Endodermal cell (in vitro differentiated cells): ENCODE results near the gene AIRE. TPM values are rescaled to one million over a fixed set of nuclear protein-coding genes. Genes with fewer than 3 reads are reported as not detected.

ENCODE experiments used
- DNase-seq: peaks from one replicate; pipeline ENCODE4 v3.0.0-alpha.2; 2017
- H3K27ac ChIP-seq: 2 replicates; pipeline ENCODE4 v1.5.1; 2013; ENCODE audit warnings: mild to moderate bottlenecking, low read depth, low read length, moderate library complexity
- H3K27me3 ChIP-seq: 2 replicates; pipeline ENCODE4 v1.6.1; 2013; ENCODE audit warnings: mild to moderate bottlenecking, low read length, moderate library complexity; ENCODE audit not compliant: insufficient read depth, control insufficient read depth, poor library complexity, severe bottlenecking
- H3K36me3 ChIP-seq: 2 replicates; pipeline ENCODE4 v1.7.0; 2013; ENCODE audit warnings: mild to moderate bottlenecking, low read length, moderate library complexity; ENCODE audit not compliant: control insufficient read depth, insufficient read depth
- H3K4me1 ChIP-seq: one replicate; pipeline ENCODE4 v1.7.0; 2013; ENCODE audit warnings: low read length; ENCODE audit not compliant: control insufficient read depth, insufficient read depth
- H3K4me3 ChIP-seq: 2 replicates; pipeline ENCODE4 v1.5.1; 2013; ENCODE audit warnings: mild to moderate bottlenecking, low read length, moderate library complexity
- H3K9ac ChIP-seq: 2 replicates; pipeline ENCODE4 v1.6.1; 2013; ENCODE audit warnings: mild to moderate bottlenecking, low read length, moderate library complexity; ENCODE audit not compliant: poor library complexity, severe bottlenecking; ENCODE audit errors: extremely low read depth
- H3K9me3 ChIP-seq: 2 replicates; pipeline ENCODE4 v1.6.1; 2013; ENCODE audit warnings: mild to moderate bottlenecking, low read length, moderate library complexity; ENCODE audit not compliant: control insufficient read depth
- H3K27ac Mint-ChIP-seq: 2 replicates; pipeline ENCODE4 v1.8.0; 2020; ENCODE audit warnings: mixed read lengths
- H3K27me3 Mint-ChIP-seq: 2 replicates; pipeline ENCODE4 v1.8.0; 2021; ENCODE audit warnings: mild to moderate bottlenecking, mixed read lengths; ENCODE audit not compliant: insufficient read depth
- H3K36me3 Mint-ChIP-seq: 2 replicates; pipeline ENCODE4 v1.8.0; 2020; ENCODE audit warnings: low read depth, mixed read lengths
- H3K4me1 Mint-ChIP-seq: 2 replicates; pipeline ENCODE4 v1.8.0; 2020; ENCODE audit warnings: mixed read lengths
- H3K4me3 Mint-ChIP-seq: 2 replicates; pipeline ENCODE4 v1.8.0; 2020; ENCODE audit warnings: mild to moderate bottlenecking, moderate library complexity, mixed read lengths
- H3K9me3 Mint-ChIP-seq: 2 replicates; pipeline ENCODE4 v1.8.0; 2020; ENCODE audit warnings: mild to moderate bottlenecking, mixed read lengths
- WGBS, 2 experiments: methylation state at CpG; one replicate each; pipeline versions ENCODE4 v1.1.5 to v1.1.7; 2013; ENCODE audit warnings: missing lambda C conversion rate in 2 of 2, mixed read lengths in 1 of 2; ENCODE audit not compliant: insufficient coverage in 1 of 2, insufficient read length in 1 of 2; 5-methylcytosine and 5-hydroxymethylcytosine counted together
- total RNA-seq, 2 donors: library from RNA; stranded (reverse); fragmentation: NEBNext Ultra II Directional in 1 of 2; extraction: Animal tissue kit (Norgen Biotek cat#: 25700) in 1 of 2; gene quantifications; 2 replicates in 1 of 2; 3 replicates in 1 of 2; pipeline ENCODE4 v1.2.1, GENCODE V29; 2021
- TF ChIP-seq, protein P1 (sequence below): fragments of 200-600 bp; sonication (generic); conservative IDR thresholded peaks from 2 replicates; pipeline ENCODE4 v1.5.0; 2021; ENCODE audit warnings: antibody characterized with exemption, mild to moderate bottlenecking

Gene AIRE
- total RNA-seq, 2 donors from 2014 or later, result 1.2 to 2.7 TPM

DNA sequence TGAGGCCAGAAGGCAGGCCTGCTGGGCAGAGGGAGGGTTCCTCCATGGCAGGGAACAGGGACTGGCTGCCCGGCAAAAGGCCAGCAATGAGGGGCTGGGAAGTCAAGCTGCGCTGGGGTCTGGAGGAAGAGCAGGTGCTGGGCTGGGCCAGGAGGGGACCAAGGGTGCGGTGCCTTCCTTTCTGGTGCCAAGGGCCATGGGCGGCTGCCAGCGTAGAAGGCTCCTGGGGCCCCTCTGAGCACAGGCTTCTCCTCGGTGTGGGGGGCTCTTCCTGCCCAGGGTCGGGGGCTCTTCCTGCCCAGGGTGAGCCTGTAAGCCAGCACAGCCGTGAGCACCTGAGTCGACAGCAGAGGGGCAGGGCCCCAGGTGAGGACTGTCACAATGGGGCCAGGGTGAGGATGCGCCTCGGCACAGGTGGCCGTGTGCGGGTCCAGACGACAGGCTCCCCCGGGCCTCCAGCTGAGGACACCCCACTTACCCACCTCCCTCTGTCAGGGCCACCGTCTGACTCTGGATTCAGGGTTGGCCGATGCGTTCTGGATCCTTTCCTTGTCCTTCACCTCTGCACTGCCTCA, 13.3 kb upstream of the AIRE start:
- Mint-ChIP-seq H3K27ac (no peak overlapping the region), H3K9me3 (peaks cover 4% of the 10 kb centered on the region), H3K36me3 (no peaks in the 10 kb centered on the region), H3K4me1 (peaks cover 6% of the 10 kb centered on the region), H3K27me3 (no peaks in the 10 kb centered on the region), H3K4me3 (no peak overlapping the region)
- Histone ChIP-seq H3K4me1 (no peaks in the 10 kb centered on the region), H3K27ac (no peak overlapping the region), H3K36me3 (no peaks in the 10 kb centered on the region), H3K9me3 (no peaks in the 10 kb centered on the region), H3K9ac (no peak overlapping the region), H3K4me3 (no peak overlapping the region), H3K27me3 (no peaks in the 10 kb centered on the region)
- no peak for DNase-seq
- TF ChIP-seq, protein P1, sequence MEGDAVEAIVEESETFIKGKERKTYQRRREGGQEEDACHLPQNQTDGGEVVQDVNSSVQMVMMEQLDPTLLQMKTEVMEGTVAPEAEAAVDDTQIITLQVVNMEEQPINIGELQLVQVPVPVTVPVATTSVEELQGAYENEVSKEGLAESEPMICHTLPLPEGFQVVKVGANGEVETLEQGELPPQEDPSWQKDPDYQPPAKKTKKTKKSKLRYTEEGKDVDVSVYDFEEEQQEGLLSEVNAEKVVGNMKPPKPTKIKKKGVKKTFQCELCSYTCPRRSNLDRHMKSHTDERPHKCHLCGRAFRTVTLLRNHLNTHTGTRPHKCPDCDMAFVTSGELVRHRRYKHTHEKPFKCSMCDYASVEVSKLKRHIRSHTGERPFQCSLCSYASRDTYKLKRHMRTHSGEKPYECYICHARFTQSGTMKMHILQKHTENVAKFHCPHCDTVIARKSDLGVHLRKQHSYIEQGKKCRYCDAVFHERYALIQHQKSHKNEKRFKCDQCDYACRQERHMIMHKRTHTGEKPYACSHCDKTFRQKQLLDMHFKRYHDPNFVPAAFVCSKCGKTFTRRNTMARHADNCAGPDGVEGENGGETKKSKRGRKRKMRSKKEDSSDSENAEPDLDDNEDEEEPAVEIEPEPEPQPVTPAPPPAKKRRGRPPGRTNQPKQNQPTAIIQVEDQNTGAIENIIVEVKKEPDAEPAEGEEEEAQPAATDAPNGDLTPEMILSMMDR, result no peak
- WGBS, 2 experiments, result 86 to 89% methylated on average over 12 to 18 of the region's 18 CpGs

DNA sequence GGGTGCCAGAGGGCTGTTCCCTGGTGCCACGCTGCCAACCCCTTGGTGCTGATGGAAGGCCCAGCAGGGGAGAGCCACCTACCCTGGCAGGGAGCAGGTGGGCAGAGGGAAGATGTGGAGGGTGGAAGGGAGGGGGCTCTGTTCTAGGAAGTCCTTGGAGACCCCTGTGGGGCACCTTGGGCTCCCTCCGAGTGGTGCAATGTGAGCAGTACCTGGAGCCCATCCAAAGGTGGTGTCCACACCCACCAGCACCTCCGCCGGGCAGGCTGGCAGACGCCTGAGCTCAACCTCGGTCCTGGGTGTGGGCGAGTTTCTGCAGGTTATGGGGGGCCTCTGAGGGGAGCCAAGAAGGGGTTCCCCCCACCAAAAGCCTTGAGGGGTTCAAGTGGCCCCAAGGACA, 12.6 kb upstream of the AIRE start:
- no peak for DNase-seq
- H3K27ac ChIP-seq, result no peak overlapping the region
- H3K4me3 ChIP-seq, result no peak overlapping the region
- 91 to 96% methylated on average over 6 to 7 of the region's 7 CpGs for WGBS, 2 experiments
- no peaks in the 10 kb centered on the region for H3K36me3 ChIP-seq
- Mint-ChIP-seq H3K27me3 (no peaks in the 10 kb centered on the region), H3K4me3 (no peak overlapping the region), H3K36me3 (no peaks in the 10 kb centered on the region), H3K9me3 (peaks cover 4% of the 10 kb centered on the region), H3K4me1 (peaks cover 5% of the 10 kb centered on the region), H3K27ac (no peak overlapping the region)
- TF ChIP-seq, protein P1, result no peak
- H3K4me1 ChIP-seq, result no peaks in the 10 kb centered on the region
- no peak overlapping the region for H3K9ac ChIP-seq
- H3K27me3 ChIP-seq, result no peaks in the 10 kb centered on the region
- H3K9me3 ChIP-seq, result no peaks in the 10 kb centered on the region

DNA sequence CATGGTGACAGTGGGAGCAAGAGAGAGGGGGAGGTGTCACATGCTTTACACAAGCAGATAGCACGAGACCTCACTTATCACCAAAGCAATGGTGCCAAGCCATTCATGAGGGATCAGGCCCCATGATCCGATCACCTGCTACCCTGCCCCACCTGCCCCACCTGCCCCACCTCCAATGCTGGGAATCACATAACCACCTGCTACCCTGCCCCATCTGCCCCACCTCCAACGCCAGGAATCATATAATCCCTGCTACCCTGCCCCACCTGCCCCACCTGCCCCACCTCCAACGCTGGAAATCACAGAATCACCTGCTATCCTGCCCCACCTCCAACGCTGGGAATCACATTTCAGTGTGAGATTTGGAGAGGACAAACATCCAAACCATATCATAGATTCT, 10.6 kb upstream of the AIRE start:
- no peak for DNase-seq
- no peaks in the 10 kb centered on the region for H3K36me3 ChIP-seq
- peaks cover 9% of the 10 kb centered on the region for H3K4me1 Mint-ChIP-seq

More for the DNA sequence above, 10.6 kb upstream of the AIRE start:
- H3K27ac Mint-ChIP-seq, result no peak overlapping the region
- no peaks in the 10 kb centered on the region for H3K36me3 Mint-ChIP-seq
- Histone ChIP-seq H3K27me3 (no peaks in the 10 kb centered on the region), H3K9me3 (no peaks in the 10 kb centered on the region), H3K9ac (no peak overlapping the region), H3K4me1 (no peaks in the 10 kb centered on the region), H3K4me3 (no peak overlapping the region), H3K27ac (no peak overlapping the region)
- WGBS, 2 experiments, result 67% methylated on average over 4 of the region's 5 CpGs; no CpG with 5 or more reads in 1 of the 2 experiments
- H3K27me3 Mint-ChIP-seq, result no peaks in the 10 kb centered on the region
- H3K4me3 Mint-ChIP-seq, result no peak overlapping the region
- H3K9me3 Mint-ChIP-seq, result peaks cover 4% of the 10 kb centered on the region
- TF ChIP-seq, protein P1, result no peak
